Astrocyte (in vitro differentiated cells and primary cell): ENCODE measurements around the gene PEX5L. TPM values are rescaled to one million over a fixed set of nuclear protein-coding genes. Genes with fewer than 3 reads are reported as not detected.

Experiments
- DNase-seq: peaks from one replicate; pipeline ENCODE4 v3.0.0-alpha.2; 2010; ENCODE audit warnings: low read depth
- FAIRE-seq: peaks from 2 replicates; lab custom pipeline; 2011; peaks lifted over from hg19 to GRCh38; lab: Jason Lieb, UNC
- H2AFZ ChIP-seq: 2 replicates; pipeline ENCODE4 v1.6.0; 2012; ENCODE audit warnings: low read depth, low read length, inconsistent platforms
- H3K27ac ChIP-seq: 2 replicates; pipeline ENCODE4 v1.5.1; 2011; ENCODE audit warnings: low read depth, low read length, inconsistent platforms
- H3K27me3 ChIP-seq: 2 replicates; pipeline ENCODE4 v1.6.0; 2011; ENCODE audit warnings: low read length, inconsistent platforms; ENCODE audit not compliant: insufficient read depth
- H3K36me3 ChIP-seq: 2 replicates; pipeline ENCODE4 v1.5.1; 2011; ENCODE audit warnings: low read length, inconsistent platforms; ENCODE audit not compliant: insufficient read depth
- H3K4me1 ChIP-seq: 2 replicates; pipeline ENCODE4 v1.5.1; 2011; ENCODE audit warnings: low read length, inconsistent platforms; ENCODE audit not compliant: insufficient read depth
- H3K4me2 ChIP-seq: 2 replicates; pipeline ENCODE4 v1.6.0; 2012; ENCODE audit warnings: low read length, inconsistent platforms
- H3K4me3 ChIP-seq: 2 replicates; pipeline ENCODE4 v1.5.1; 2011; ENCODE audit warnings: low read depth, mild to moderate bottlenecking, low read length, inconsistent platforms; ENCODE audit not compliant: insufficient read depth
- H3K79me2 ChIP-seq: 2 replicates; pipeline ENCODE4 v1.6.0; 2012; ENCODE audit warnings: mild to moderate bottlenecking, low read length, inconsistent platforms; ENCODE audit not compliant: insufficient read depth
- H3K9ac ChIP-seq: 2 replicates; pipeline ENCODE4 v1.6.0; 2012; ENCODE audit warnings: mild to moderate bottlenecking, low read length, inconsistent platforms
- H3K9me3 ChIP-seq: 2 replicates; pipeline ENCODE4 v1.5.1; 2012; ENCODE audit warnings: low read depth, mild to moderate bottlenecking, low read length, inconsistent platforms; ENCODE audit not compliant: insufficient read depth
- H4K20me1 ChIP-seq: 2 replicates; pipeline ENCODE4 v1.6.0; 2012; ENCODE audit warnings: low read length, inconsistent platforms; ENCODE audit not compliant: insufficient read depth
- H3K27ac Mint-ChIP-seq: one replicate; pipeline ENCODE4 v1.8.0; 2021; ENCODE audit warnings: mild to moderate bottlenecking, mixed read lengths; ENCODE audit not compliant: unreplicated experiment
- H3K27me3 Mint-ChIP-seq: one replicate; pipeline ENCODE4 v1.8.0; 2021; ENCODE audit warnings: low read depth, mixed read lengths; ENCODE audit not compliant: unreplicated experiment
- H3K36me3 Mint-ChIP-seq: one replicate; pipeline ENCODE4 v1.8.0; 2021; ENCODE audit warnings: low read depth, mixed read lengths; ENCODE audit not compliant: unreplicated experiment
- H3K4me1 Mint-ChIP-seq: one replicate; pipeline ENCODE4 v1.8.0; 2021; ENCODE audit warnings: low read depth, mixed read lengths; ENCODE audit not compliant: unreplicated experiment
- H3K4me3 Mint-ChIP-seq: one replicate; pipeline ENCODE4 v1.8.0; 2021; ENCODE audit warnings: mild to moderate bottlenecking, moderate library complexity, mixed read lengths; ENCODE audit not compliant: unreplicated experiment
- H3K9me3 Mint-ChIP-seq: one replicate; pipeline ENCODE4 v1.8.0; 2021; ENCODE audit warnings: mild to moderate bottlenecking, mixed read lengths; ENCODE audit not compliant: unreplicated experiment
- EZH2 ChIP-seq: IDR thresholded peaks from 2 replicates; pipeline ENCODE4 v1.6.1; 2012; ENCODE audit warnings: mild to moderate bottlenecking, low read length, inconsistent platforms; ENCODE audit not compliant: insufficient read depth
- total RNA-seq: library from RNA; stranded (reverse); gene quantifications from 2 replicates; pipeline ENCODE4 v1.2.1, GENCODE V29; 2021
- TF ChIP-seq, protein P1 (sequence below): IDR thresholded peaks from 2 replicates; pipeline ENCODE4 v1.5.1; 2011; ENCODE audit warnings: low read depth, mild to moderate bottlenecking, inconsistent platforms, low read length, moderate library complexity; ENCODE audit not compliant: insufficient read depth

PEX5L gene
- total RNA-seq, 1 donor from 2014 or later = 0.43 TPM

DNA sequence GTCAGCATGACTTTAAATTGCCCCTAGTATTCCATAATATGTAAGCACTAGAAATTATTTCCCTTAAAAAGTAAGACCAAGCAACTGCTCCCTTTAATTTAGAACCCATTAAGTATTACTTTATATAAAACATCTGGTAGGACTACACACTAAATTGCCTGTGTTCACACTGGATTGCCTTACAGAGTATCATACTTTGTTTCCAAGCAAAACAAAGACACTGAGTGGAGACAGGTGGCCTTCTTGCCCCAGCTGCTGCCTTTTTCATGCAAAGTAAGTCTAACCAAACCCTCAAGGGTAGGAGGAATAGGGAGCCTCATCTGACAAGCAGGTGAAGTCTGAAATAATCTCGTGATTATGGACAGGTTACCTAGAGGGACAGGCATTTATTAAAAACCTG lies 87.3 kb downstream of the PEX5L start:
- Mint-ChIP-seq H3K27me3 (peaks cover 3% of the 10 kb centered on the region), H3K36me3 (no peaks in the 10 kb centered on the region), H3K27ac (no peak overlapping the region), H3K9me3 (no peaks in the 10 kb centered on the region), H3K4me3 (no peak overlapping the region), H3K4me1 (no peaks in the 10 kb centered on the region)
- Histone ChIP-seq H2AFZ (no peak overlapping the region), H4K20me1 (no peaks in the 10 kb centered on the region), H3K79me2 (no peaks in the 10 kb centered on the region), H3K9ac (no peak overlapping the region), H3K27me3 (no peaks in the 10 kb centered on the region), H3K4me2 (no peak overlapping the region), H3K9me3 (no peaks in the 10 kb centered on the region), H3K36me3 (no peaks in the 10 kb centered on the region), H3K4me3 (no peak overlapping the region), H3K27ac (no peak overlapping the region), H3K4me1 (no peaks in the 10 kb centered on the region)
- FAIRE-seq (no peak), DNase-seq (no peak)
- TF ChIP-seq, protein P1, sequence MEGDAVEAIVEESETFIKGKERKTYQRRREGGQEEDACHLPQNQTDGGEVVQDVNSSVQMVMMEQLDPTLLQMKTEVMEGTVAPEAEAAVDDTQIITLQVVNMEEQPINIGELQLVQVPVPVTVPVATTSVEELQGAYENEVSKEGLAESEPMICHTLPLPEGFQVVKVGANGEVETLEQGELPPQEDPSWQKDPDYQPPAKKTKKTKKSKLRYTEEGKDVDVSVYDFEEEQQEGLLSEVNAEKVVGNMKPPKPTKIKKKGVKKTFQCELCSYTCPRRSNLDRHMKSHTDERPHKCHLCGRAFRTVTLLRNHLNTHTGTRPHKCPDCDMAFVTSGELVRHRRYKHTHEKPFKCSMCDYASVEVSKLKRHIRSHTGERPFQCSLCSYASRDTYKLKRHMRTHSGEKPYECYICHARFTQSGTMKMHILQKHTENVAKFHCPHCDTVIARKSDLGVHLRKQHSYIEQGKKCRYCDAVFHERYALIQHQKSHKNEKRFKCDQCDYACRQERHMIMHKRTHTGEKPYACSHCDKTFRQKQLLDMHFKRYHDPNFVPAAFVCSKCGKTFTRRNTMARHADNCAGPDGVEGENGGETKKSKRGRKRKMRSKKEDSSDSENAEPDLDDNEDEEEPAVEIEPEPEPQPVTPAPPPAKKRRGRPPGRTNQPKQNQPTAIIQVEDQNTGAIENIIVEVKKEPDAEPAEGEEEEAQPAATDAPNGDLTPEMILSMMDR = no peak
- no peak for TF ChIP-seq EZH2

DNA sequence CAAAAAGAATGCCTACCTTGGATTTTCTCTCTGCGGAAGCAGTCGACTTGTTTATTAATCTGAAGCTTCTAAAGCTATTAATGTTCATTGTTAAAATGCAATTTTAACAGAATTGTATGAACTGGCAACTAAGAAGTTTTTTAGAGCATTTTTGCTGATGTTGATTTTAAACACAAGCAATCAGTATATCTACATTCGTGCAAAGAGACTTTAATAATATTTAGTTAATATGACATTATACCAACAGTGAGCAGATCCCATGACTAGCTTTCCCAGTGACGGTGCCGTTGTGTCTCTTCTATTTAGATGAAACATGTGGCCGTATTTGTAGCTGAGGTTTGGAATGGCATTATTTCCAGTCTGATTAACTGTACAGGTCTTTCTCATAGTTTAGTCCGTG lies 88.0 kb downstream of the PEX5L start:
- Mint-ChIP-seq H3K4me3 (no peak overlapping the region), H3K4me1 (no peaks in the 10 kb centered on the region), H3K36me3 (no peaks in the 10 kb centered on the region), H3K27ac (no peak overlapping the region), H3K9me3 (no peaks in the 10 kb centered on the region), H3K27me3 (peaks cover 3% of the 10 kb centered on the region)
- no peak overlapping the region for H3K27ac ChIP-seq
- no peak overlapping the region for H3K9ac ChIP-seq
- FAIRE-seq = no peak
- DNase-seq = no peak
- H3K4me1 ChIP-seq = no peaks in the 10 kb centered on the region
- H2AFZ ChIP-seq = no peak overlapping the region
- H3K36me3 ChIP-seq = no peaks in the 10 kb centered on the region
- H3K4me2 ChIP-seq = no peak overlapping the region
- H3K4me3 ChIP-seq = no peak overlapping the region
- H3K79me2 ChIP-seq = no peaks in the 10 kb centered on the region
- H3K27me3 ChIP-seq = no peaks in the 10 kb centered on the region
- TF ChIP-seq, protein P1 = no peak
- no peak for TF ChIP-seq EZH2
- H4K20me1 ChIP-seq = no peaks in the 10 kb centered on the region
- no peaks in the 10 kb centered on the region for H3K9me3 ChIP-seq

DNA sequence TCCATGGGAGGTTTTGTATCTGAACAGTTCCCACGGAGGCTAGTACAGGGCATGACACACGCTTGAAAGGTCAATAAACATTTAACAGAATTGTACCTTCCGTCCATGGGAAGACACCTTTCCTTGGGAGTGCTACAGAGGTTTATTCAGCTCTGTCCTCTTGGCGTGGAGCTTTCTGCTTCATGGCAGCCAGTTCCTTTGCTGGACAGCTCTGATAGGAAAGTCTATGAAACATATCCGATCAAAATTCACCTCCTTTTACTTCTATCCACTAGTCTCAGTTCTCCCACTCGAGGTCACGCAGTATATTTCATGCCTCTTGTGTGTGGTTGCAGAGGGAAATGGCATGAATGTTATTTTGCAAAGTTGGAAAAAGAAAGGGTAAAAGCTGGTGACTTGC lies 91.2 kb downstream of the PEX5L start:
- no peak overlapping the region for H2AFZ ChIP-seq
- H3K36me3 Mint-ChIP-seq = no peaks in the 10 kb centered on the region

More for the DNA sequence above, 91.2 kb downstream of the PEX5L start:
- no peaks in the 10 kb centered on the region for H3K27me3 ChIP-seq
- no peak for TF ChIP-seq EZH2
- TF ChIP-seq, protein P1 = no peak
- H3K9ac ChIP-seq = no peak overlapping the region
- no peak overlapping the region for H3K27ac Mint-ChIP-seq
- H3K4me3 ChIP-seq = no peak overlapping the region
- H3K27ac ChIP-seq = no peak overlapping the region
- DNase-seq (no peak), FAIRE-seq (no peak)
- H3K9me3 Mint-ChIP-seq = no peaks in the 10 kb centered on the region
- no peak overlapping the region for H3K4me3 Mint-ChIP-seq
- H3K9me3 ChIP-seq = no peaks in the 10 kb centered on the region
- H3K36me3 ChIP-seq = no peaks in the 10 kb centered on the region
- no peaks in the 10 kb centered on the region for H3K4me1 ChIP-seq
- H4K20me1 ChIP-seq = no peaks in the 10 kb centered on the region
- no peak overlapping the region for H3K4me2 ChIP-seq
- peaks cover 3% of the 10 kb centered on the region for H3K27me3 Mint-ChIP-seq
- H3K79me2 ChIP-seq = no peaks in the 10 kb centered on the region
- no peaks in the 10 kb centered on the region for H3K4me1 Mint-ChIP-seq
